Smooth muscle cell (in vitro differentiated cells): ENCODE data around the gene ARHGAP26. TPM values are rescaled to one million over a fixed set of nuclear protein-coding genes. Genes with fewer than 3 reads are reported as not detected.

Source experiments
- DNase-seq: peaks from one replicate; lab custom pipeline; 2025; ENCODE audit not compliant: unreplicated experiment; lab: John Stamatoyannopoulos, UW
- H2AFZ ChIP-seq: fragments of 200-600 bp; sonication (generic); 2 replicates; pipeline ENCODE4 v1.6.0; 2016; ENCODE audit warnings: antibody characterized with exemption, low read depth, mild to moderate bottlenecking
- H3F3A ChIP-seq: fragments of 200-600 bp; sonication (generic); 2 replicates; pipeline ENCODE4 v1.6.0; 2017; ENCODE audit warnings: antibody characterized with exemption, low read depth
- H3K27ac ChIP-seq: fragments of 200-600 bp; sonication (generic); 2 replicates; pipeline ENCODE4 v1.5.1; 2016; ENCODE audit warnings: low read depth, mild to moderate bottlenecking
- H3K27me3 ChIP-seq: fragments of 200-600 bp; sonication (generic); 2 replicates; pipeline ENCODE4 v1.6.1; 2016; ENCODE audit warnings: low read depth, mild to moderate bottlenecking
- H3K36me3 ChIP-seq: fragments of 200-600 bp; sonication (generic); 2 replicates; pipeline ENCODE4 v1.5.1; 2016; ENCODE audit warnings: low read depth
- H3K4me1 ChIP-seq: fragments of 200-600 bp; sonication (generic); 2 replicates; pipeline ENCODE4 v1.5.1; 2016; ENCODE audit warnings: low read depth
- H3K4me2 ChIP-seq: fragments of 200-600 bp; sonication (generic); 2 replicates; pipeline ENCODE4 v1.6.0; 2016; ENCODE audit warnings: mild to moderate bottlenecking
- H3K4me3 ChIP-seq: fragments of 200-600 bp; sonication (generic); 2 replicates; pipeline ENCODE4 v1.5.1; 2016; ENCODE audit warnings: mild to moderate bottlenecking
- H3K79me2 ChIP-seq: fragments of 200-600 bp; sonication (generic); 2 replicates; pipeline ENCODE4 v1.6.0; 2016; ENCODE audit warnings: low read depth, mild to moderate bottlenecking
- H3K9ac ChIP-seq: fragments of 200-600 bp; sonication (generic); 2 replicates; pipeline ENCODE4 v1.6.0; 2016; ENCODE audit warnings: low read depth
- H3K9me3 ChIP-seq: fragments of 200-600 bp; sonication (generic); replicated peaks from 2 replicates; pipeline ENCODE4 v1.5.1; 2016; ENCODE audit warnings: low read depth
- H4K20me1 ChIP-seq: fragments of 200-600 bp; sonication (generic); 2 replicates; pipeline ENCODE4 v1.6.0; 2016; ENCODE audit warnings: low read depth
- CTCF ChIP-seq: fragments of 200-600 bp; sonication (generic); IDR thresholded peaks from 2 replicates; pipeline ENCODE4 v1.5.1; 2017; ENCODE audit warnings: borderline replicate concordance, mild to moderate bottlenecking, antibody characterized with exemption; ENCODE audit not compliant: insufficient read depth, poor library complexity, severe bottlenecking
- WGBS: methylation state at CpG from one replicate; pipeline ENCODE4 v1.1.7; 2016; ENCODE audit warnings: low lambda C conversion rate; 5-methylcytosine and 5-hydroxymethylcytosine counted together
- polyA plus RNA-seq: library from polyadenylated mRNA; unstranded; fragments of >200 nt; fragmentation: Nextera tagmentation; extraction: Ambion mirVana; gene quantifications from 2 replicates; pipeline ENCODE4 v1.2.1, GENCODE V29; 2016
- total RNA-seq: library from RNA; depleted of rRNA; stranded (reverse); fragments of >200 nt; gene quantifications from 2 replicates; pipeline ENCODE4 v1.2.3, GENCODE V29; 2014

The ARHGAP26 gene
- total and polyA plus RNA-seq, 2 experiments from 2014 or later = 2.2 to 5.1 TPM

- Histone ChIP-seq H3K4me3 (no peak overlapping the region), H2AFZ (no peak overlapping the region), H3K27ac (no peak overlapping the region), H3K36me3 (no peaks in the 10 kb centered on the region), H3K9ac (no peak overlapping the region), H3K27me3 (no peaks in the 10 kb centered on the region), H3K79me2 (no peaks in the 10 kb centered on the region), H3F3A (peaks cover 6% of the 10 kb centered on the region), H3K9me3 (no peaks in the 10 kb centered on the region), H4K20me1 (no peaks in the 10 kb centered on the region), H3K4me1 (peaks cover 30% of the 10 kb centered on the region), H3K4me2 (no peak overlapping the region)
- 89% methylated on average over 2 of the region's 2 CpGs for WGBS
- DNase-seq = no peak
- TF ChIP-seq CTCF = no peak
These were observed 447.6 kb downstream of the ARHGAP26 start for GRCh38 chr5:143217804-143218160.

- no peaks in the 10 kb centered on the region for H3K27me3 ChIP-seq
- no peak overlapping the region for H2AFZ ChIP-seq
- no peak overlapping the region for H3K4me2 ChIP-seq
- TF ChIP-seq CTCF = no peak
- no peaks in the 10 kb centered on the region for H4K20me1 ChIP-seq
- no peaks in the 10 kb centered on the region for H3K36me3 ChIP-seq
- 95% methylated on average over 4 of the region's 4 CpGs for WGBS
- peaks cover 28% of the 10 kb centered on the region for H3K4me1 ChIP-seq
- H3K9me3 ChIP-seq = no peaks in the 10 kb centered on the region
- no peak for DNase-seq
- H3K27ac ChIP-seq = no peak overlapping the region
- H3K4me3 ChIP-seq = no peak overlapping the region
- H3F3A ChIP-seq = peaks cover 6% of the 10 kb centered on the region
- H3K9ac ChIP-seq = no peak overlapping the region
- H3K79me2 ChIP-seq = no peaks in the 10 kb centered on the region
These were observed 448.5 kb downstream of the ARHGAP26 start for GRCh38 chr5:143218517-143219170.

- Histone ChIP-seq H4K20me1 (no peaks in the 10 kb centered on the region), H3K9ac (no peak overlapping the region), H3K36me3 (no peaks in the 10 kb centered on the region), H2AFZ (no peak overlapping the region), H3K4me3 (no peak overlapping the region), H3K79me2 (no peaks in the 10 kb centered on the region), H3K4me1 (peaks cover 18% of the 10 kb centered on the region), H3F3A (no peaks in the 10 kb centered on the region), H3K9me3 (no peaks in the 10 kb centered on the region), H3K27ac (no peak overlapping the region), H3K4me2 (no peak overlapping the region), H3K27me3 (no peaks in the 10 kb centered on the region)
- WGBS = 52% methylated on average over 2 of the region's 2 CpGs
- no peak for DNase-seq
- no peak for TF ChIP-seq CTCF
These were observed 449.5 kb downstream of the ARHGAP26 start for GRCh38 chr5:143219696-143220095.

- H3K4me2 ChIP-seq = peak overlapping the region; percentile 40
- no peak for DNase-seq
- WGBS = 81% methylated on average over 3 of the region's 3 CpGs
These were observed 450.6 kb downstream of the ARHGAP26 start for GRCh38 chr5:143220748-143221251.

More at GRCh38 chr5:143220748-143221251, 450.6 kb downstream of the ARHGAP26 start:
- no peak for TF ChIP-seq CTCF
- Histone ChIP-seq H3K9ac (no peak overlapping the region), H3K4me1 (peaks cover 15% of the 10 kb centered on the region), H3K4me3 (no peak overlapping the region), H3K9me3 (no peaks in the 10 kb centered on the region), H3K36me3 (no peaks in the 10 kb centered on the region), H3K27ac (peak overlapping the region; percentile 26), H3K79me2 (no peaks in the 10 kb centered on the region), H3F3A (no peaks in the 10 kb centered on the region), H4K20me1 (no peaks in the 10 kb centered on the region), H2AFZ (peak overlapping the region; percentile 14), H3K27me3 (no peaks in the 10 kb centered on the region)
